Measurements from ENCODE around the gene PRAMEF10.
"Not testable (repeated sequence)": the region's sequence is repeated elsewhere in the genome, so short reads cannot be mapped to it uniquely, and the experiment has no call there.

- not testable (repeated sequence) for TF ChIP-seq CTCF (IDR thresholded peaks at IDR 0.05; ENCODE audit: poor library complexity); EZH2phosphoT487 (IDR thresholded peaks at IDR 0.05; ENCODE audit: low read depth, severe bottlenecking, unreplicated experiment)
Observed at GRCh38 chr1:12863131-12863880, 34.8 kb downstream of the PRAMEF10 start.
